Dermis blood vessel endothelial cell (primary cell): ENCODE results near the gene KCNIP3. TPM values are rescaled to one million over a fixed set of nuclear protein-coding genes. Genes with fewer than 3 reads are reported as not detected.
A peak's percentile ranks its signal among the peaks of the same experiment; 100 is the strongest.

Experiments used
- DNase-seq: peaks from one replicate; pipeline ENCODE4 v3.0.0; 2010
- total RNA-seq: library from RNA; depleted of rRNA; stranded (reverse); fragments of >200 nt; gene quantifications from 2 replicates; pipeline ENCODE4 v1.2.3, GENCODE V29; 2014

KCNIP3 gene
- total RNA-seq, 1 donor from 2014 or later = 0.51 TPM

DNA sequence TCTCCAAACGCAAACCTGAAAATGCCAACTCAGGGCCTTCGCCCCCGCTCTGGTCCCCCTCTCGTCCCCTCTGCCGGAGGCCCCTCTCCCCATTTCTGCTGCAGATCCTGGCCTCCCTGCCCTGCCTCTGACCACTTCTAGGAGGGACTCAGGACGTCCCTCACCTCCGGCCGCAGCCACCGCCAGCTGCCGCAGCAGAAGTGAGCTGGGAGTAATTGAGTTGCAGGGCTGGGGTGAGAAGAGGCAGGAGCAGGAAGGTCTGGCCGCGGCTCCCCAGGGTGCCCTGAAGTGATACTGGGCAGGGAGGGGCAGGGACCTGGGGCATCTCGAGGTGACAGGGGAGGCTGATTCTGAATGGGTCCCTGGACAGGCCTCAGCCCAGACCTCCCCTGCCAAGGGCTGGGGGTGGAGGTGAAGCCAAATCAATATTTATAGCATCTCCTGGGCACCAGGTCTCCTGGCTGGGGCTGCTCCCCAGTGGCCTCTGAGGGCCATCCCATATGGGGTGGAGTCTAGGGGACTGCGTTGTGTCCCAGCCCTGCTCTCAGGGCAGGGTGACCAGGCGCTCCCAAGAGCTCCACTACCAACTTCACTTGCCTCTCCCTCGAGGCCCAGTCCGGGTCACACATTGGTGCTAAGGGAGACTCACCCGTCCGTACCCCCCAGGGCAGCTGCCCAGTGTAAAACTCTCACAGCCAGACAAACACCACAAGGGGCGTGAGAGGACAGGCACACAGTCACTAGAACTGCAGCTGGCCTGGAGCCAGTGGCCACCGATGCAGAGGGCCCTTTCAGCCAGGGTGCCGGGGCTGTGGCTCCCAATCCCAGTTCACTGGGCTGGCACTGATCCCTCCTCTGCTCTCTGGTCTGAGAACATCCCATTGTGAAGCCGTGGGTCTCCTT lies 33.0 kb downstream of the KCNIP3 start:
- no peak for DNase-seq

DNA sequence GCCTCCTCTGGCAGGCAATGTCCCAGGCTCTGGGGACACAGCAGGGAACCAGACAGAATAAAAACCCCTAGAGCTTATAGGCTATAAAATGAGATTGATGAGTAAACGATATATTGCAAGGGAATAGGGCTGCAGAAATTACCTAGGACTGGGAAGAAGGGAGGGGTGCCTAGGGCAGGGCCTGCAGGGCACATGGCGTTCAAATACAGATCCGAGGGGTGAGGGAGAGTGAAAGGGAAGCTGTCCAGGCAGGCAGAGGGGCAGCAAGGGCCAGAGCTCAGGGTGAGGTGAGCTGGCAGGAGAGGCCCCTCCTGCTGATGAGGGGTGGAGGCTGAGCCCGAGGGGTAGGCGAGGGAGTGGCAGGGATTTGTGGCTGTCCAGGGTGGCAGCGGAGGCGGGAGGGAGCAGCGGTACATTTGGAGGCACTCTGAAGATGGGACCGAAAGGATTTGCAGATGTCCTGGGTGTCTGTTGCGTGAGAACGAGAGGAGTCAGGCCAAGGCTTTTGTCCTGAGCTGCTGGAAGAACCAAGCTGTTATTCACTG lies 33.7 kb downstream of the KCNIP3 start:
- DNase-seq = no peak

DNA sequence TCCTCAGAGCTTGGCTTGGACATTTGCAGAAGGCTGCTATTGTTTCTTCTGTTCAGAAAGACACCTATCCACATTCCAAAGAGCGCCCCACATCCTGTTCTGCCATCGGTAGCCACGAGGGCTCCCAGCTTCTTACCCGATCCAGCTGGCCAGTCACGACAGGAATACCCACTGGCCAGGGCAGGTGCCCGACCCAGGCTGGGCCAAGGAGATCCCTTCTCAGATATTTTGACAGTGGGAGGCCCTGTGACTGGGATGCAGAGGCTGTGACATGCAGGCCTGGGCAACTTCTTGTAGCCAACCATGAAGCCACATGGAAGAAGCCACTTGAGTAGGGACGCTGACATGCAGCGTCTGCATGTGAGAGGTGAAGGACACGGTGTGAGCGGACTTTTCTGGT lies 34.5 kb downstream of the KCNIP3 start:
- no peak for DNase-seq

DNA sequence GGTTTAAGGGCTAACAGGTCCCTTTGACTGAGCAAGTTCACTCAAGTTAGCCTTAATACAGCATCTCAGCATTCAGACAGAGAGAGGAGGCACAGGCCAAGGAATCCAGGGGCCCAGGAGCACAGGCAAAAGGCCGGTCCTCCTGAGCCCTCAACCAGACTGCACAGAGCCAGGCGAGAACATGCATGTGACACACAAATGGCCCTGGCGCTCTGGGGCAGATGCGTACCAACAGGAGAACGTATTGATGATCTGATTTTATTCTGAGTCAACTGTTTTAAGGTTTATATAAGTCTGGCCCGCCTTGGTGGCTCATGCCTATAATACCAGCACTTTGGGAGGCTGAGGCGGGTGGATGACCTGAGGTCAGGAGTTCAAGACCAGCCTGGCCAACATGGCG lies 34.9 kb downstream of the KCNIP3 start:
- no peak for DNase-seq

DNA sequence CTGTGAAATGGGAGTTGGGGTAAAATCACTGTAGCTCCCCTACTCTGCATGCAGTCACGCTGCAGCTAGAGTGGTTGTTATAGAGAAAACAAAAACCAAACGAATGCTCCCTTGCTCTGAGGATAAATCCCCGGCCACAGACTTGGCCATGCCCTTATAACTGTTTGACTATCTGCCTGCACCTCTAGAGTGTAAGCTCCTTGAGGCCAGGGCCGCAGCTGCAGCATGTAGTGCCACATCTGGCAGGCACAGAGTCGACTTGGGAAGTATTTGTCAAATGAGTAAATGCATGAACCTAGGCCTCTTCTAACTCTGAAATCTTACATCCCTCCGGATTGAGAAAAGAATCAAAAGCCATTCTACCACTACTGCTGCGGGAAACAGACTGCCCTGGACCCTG lies 35.9 kb downstream of the KCNIP3 start:
- DNase-seq = no peak

DNA sequence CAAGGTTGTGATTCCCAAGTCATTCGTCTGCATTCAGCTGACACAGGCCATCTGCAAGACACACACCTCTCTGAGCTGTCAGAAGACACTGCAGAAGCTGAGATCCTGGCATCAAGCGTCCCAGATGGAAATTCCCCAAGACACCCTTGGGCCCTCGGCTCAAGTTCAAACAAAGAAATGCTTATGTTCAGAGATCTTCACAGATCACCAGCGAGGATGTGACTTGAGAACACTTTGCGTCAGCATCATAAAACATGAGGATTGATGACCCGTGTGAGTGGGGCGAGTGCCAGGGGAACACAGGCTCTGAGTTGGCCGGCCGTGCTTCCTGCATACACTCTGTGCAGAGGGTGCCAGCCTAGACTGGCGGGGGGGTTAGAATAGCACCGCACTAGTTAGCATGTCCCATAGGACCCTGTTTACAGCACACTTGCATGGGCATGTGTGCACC lies 36.8 kb downstream of the KCNIP3 start:
- DNase-seq = no peak

DNA sequence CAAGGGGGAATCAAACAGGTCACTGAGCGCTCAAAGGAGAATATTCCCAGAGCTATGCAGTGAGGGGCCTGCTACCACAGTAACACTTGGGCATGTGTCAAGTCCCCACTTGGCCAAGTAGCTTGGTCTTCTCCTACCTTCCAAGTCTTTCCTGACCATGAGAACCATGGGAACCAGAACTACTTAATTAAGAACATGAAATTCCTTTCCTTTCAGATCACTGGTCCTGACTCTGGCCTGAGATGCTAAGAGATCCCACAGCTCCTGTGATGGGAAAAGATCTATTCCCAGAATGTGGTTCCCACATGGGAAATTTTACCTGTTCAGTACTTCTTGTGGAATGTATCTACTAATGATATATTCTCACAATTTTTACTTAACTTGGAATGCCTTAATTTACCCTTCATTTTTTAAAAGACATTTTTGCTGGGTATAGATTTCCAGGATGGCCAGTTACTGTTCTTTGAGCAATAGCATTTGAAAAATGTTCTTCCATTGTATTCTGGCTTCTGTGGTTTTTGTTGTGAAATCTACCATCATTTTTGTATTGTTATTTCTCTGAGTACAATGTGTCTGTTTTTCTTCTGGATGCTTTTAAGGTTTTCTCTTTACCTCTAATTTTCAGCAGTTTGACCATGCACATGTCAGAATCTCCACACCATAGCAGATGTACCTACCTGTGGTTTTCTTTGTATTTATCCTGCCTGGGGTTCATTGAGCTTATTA lies 37.9 kb downstream of the KCNIP3 start:
- no peak for DNase-seq

DNA sequence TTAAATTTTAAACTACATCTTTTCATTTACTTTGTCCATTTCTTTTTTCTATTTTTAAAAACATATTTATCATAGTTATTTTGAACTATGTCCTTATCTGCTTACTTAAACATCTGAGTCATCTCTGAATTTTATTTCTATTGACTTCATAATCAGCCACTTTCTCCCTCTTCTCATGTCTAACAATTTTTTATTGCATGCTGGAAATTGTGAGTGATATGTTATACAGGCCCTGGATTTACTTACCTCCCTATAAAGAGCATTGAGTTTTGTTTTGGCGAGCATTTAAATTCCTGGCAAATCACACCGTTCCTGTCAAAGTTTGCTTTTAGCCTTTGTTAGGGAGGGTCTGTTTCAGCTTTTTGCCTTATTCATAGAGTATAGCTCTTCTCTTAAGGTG lies 39.3 kb downstream of the KCNIP3 start:
- no peak for DNase-seq

DNA sequence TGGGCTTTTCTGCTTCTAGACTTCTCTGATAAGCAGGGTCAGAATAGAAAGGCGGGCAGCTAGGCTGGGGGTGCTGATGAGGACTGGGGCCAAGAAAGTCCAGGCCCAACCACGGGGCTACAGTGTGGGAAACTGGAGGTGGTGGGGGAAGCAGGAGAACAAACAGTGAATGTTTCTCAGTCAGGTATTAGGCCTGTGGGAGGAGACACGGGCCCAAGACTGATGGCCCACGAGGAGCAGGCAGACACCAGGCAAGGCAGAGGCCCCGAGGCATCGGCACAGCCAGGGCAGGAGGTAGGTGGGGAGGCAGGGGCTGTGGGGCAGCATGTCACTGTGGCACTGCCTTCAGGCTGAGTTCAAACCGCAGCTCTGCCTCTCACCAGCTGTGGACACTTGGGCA lies 40.7 kb downstream of the KCNIP3 start:
- no peak for DNase-seq

DNA sequence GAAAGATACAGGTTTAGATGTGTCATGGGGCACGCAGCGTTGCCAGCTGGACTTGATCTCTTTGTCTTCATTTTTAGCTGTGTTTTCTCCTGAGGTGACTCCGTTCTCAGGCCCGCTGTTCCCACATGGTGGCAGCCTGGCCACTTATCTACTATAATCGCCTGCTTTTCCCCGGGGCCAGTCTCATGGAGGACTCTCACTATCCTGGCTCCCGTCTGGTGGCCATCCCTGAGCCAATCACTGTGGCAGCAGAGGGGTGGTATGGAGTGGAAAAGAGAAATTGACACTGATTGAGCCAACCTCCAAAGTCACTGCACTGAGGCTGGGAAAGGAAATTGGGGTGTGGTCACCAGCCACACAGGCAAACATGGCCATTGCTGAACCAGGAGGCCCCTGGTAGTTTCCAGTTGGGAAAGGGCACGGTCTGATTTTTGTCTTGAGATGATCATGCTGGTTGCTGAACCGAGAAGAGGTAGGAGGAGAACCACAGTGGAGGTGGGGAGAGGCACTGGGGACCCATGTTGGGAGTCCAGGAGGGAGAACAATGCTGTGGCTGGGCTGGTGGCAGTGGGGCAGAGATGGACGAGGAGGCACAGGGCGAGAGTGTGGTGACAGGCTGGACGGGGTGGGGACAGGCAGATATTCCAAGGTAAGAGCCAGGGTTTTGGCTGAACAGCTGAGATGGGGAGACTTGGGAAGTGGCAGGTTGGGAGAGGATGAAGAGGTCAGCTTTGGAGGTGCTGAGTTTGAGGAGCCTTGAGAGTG lies 45.6 kb downstream of the KCNIP3 start:
- DNase-seq = no peak

DNA sequence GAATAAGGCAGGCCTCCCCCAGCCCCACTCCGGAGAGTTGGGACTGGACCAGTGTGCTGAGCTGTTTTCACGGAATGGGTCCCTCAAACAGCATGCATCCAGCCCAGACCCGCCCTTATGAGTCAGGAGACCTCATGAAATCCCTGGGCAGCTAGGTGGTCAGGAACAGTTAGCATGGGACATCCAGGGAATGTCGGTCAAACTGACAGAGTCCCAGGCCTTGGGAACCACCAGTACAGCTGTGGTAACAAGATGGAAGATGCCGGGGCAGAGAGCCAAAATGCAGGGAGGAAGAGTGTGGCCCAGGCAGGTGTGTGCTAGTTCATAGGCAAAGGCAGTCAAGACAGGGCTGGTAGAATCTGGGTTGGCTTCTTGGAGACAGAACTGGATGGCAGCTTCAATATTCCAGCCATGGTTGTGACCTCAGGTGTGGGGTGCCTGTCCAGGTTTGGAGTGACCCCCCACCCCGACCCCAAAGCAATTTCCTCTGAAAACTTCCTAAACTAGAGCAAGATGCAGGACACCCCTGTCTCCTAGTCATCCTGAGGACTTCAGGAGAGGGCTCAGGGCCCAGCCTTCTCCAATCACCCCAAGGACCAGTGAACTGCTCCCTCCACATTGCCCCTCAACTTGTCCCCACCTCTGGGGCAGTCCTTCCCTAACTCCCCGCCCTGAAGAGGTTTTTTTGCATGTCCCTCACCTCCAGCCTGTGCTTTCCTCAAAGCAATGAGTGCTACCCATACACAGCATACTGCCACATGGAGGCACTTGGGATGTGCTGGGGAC lies 46.5 kb downstream of the KCNIP3 start:
- no peak for DNase-seq

DNA sequence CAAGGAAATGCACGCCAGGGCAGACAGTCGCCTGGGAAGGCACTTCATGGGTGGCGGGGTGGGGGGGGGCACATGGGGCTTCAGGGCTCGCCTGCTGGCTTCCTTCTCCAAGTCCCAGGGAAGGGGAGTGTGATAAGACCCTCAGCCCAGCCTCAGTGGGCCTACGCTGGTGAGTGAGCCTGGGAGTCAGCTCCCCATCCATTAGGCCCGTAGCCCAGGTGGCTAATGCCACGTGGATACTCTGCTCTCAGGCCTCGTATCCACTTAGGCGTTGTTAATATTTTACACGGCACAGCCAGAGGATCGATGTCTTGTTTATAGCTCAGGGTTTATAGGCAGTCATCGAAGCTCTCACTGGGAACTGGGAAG lies 47.1 kb downstream of the KCNIP3 start:
- DNase-seq = no peak

DNA sequence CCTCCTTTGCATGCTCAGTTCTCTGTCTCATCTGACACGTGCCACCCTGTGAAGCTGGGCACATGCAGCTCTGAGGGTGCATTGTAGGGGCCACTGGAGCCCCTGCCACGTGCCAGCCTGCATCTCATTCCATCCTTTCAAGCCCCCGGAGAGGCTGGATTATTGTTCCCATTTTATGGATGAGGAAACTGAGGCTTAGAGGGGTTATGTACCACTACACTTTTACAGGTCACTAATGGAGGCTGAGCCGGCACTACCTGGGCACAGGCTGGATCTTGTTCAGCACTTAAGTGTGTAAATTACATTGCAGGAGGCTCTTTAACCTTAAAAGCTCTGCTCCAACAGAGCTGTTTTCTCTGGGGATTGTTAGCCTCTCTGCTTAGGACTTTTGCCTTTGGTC lies 47.5 kb downstream of the KCNIP3 start:
- no peak for DNase-seq

DNA sequence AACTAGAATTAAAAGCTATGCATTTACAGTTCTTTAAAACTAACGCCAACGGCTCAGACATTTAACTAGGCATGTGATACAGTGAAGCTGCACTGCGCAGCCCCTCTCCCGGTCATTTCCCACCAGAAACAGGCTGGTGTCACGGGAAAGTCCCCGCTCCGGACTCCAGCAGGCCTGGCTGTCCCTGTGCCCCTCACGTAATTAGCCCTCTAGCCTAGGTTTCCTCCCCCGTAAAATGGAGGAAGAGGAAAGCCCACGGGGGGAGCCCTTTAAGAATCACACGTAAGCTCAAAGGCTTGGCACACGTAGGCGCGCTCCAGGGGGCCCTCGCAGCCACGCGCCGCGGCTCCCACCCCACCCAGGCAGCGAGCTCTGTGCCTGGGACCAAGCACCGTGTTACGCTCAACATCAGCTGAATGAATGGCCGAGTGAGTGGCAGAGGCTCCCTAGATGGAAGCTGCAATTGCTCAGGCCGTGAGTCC lies 48.0 kb downstream of the KCNIP3 start:
- no peak for DNase-seq

DNA sequence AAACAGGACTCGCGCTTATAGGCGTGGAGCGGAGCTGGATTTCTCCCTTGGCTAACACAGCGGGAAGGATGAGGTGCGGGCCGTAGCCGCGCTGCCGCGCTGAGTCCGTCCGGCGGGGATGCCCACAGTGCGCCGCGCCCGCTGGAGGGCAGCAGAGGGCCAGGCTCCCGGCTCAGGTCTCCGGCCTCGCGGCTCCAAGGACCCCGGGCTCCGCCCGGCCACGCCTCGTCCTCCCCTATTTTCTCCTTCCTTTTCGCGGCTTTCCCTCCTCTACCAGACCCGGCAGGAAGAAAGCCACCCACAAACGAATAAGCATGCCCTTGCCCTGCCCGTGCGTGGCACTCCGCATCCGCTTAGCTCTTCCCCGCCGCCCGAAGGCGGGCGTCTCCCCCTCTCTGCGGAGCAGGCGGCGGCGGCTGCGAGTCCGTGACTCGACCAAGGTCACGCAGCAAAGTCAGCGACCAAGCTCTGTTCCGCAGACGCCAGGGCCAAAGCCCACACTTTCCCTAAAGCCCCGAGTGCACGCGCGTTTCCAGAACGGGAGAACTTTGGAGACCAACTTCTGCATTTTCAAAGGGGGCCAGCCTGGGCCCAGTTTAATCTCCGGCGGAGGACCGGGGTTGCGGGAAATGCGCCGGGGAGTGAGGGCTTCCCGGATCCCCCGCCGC lies 48.5 kb downstream of the KCNIP3 start:
- DNase-seq = peak; percentile 81

DNA sequence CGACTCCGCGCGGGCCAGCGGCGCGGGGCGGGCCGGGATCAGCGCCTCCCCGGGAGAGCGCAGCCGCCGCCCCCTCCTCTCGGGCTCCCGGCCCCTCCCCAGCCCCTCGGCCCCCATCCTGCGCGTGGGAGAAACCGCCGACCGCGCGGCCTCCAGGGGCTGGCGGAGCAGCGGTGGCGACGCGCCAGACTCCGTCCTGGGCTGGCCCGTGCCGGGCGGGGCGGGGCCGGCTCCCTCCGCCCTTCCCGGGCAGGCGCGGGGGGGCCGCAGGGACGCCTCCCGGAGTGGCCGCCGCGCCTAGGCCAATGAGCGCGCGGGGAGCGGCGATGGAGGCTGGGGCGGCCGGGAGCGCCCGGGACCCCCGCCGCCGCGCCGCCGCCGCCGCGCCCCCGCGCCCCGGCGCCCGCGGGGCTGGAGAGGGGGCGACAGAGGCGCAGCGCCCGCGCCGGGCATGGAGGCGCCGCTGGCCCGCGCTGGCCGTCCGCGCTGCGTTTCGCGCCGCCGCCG lies 49.1 kb downstream of the KCNIP3 start:
- DNase-seq = peak; percentile 29

DNA sequence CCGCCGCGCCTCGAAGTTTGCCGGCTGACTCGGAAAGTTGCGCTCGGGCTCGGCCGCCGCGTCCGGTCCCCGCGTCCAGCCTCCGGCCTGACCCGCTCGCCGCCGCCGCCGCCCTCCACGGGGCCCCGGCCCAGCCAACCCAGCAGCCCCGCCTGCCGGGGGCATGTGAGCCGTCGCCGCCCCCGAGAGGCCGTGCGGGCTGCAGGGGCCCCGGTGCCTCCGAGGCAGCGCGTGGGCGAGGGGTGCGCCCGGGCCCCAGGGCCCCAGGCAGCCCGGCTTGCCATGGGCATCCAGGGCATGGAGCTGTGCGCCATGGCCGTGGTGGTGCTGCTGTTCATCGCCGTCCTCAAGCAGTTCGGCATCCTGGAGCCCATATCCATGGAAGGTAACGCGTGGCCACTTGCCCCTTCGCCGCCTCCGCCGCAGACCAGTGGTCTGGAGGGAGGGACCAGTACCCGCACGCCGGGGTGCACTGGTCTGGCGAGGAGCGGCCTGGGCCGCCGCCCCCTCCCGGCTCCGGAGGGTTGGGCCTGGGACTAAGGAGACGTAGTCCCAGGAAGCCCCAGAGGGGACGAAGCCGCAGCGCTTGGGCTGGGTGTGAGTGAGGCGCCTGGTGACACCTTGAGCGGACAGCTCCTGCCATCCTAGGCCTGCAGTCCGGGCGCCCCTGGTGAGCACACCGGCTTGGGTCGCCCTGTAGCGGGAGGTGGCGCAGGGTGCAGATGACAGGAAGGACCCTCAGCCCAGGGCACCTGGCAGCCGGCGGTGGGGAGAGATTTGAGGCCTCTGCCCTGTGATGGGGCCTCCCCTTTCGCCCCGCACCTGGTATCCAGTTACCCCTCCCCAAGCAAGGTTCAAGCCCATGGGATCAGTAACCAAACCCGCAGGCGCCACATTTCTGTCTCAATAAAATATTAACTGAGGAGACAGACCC lies 49.9 kb downstream of the KCNIP3 start:
- DNase-seq = peak; percentile 21

DNA sequence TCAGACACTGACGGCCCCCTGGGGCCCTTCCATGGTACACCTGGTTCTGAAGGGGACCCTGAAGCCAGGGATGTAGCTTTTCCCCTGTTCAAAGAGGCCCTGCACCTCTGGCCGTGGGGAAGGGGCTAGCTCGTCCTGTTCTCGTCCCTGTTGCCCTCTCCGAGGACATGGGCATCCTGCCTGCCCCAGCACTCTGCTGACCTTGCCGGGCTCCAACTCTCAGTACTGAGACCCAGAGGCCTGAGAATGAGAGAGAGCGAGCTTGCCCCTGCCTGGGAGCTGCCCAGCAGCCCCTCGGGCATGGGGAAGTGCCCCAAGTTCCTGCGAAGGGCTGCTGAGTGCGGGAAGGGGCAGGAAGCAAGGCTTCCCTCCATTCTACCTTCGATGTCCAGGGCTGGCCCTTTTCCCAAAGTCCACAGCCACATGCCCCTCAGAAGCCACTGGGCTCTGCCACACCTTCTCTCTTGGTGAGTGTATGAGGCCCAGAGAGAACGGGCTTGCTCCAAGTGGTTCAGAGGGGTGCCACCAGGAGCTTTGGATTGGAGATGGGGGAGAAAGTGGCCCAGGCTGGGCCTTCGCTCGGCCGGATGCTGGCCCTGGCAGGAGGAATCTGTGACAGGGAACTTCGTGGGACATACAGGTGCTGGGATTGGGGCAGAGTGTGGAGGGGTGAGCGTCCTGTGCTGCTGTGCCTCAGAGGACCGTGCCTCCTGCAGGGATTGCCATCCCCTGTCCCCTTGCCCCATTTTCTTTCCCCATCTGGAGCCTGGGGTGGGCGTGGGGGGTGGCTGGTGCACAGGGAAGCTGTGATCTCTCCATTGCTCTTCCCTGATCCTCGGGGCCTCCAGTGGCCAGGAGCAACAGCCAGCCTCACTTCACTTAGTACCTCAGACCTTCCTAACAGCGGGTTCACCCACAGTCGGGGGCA lies 50.8 kb downstream of the KCNIP3 start:
- no peak for DNase-seq
